ENCODE data around the gene ZBTB8A. TPM values are rescaled to one million over a fixed set of nuclear protein-coding genes. Genes with fewer than 3 reads are reported as not detected.

Gene ZBTB8A
- total RNA-seq, 2 experiments from 2014 or later = 0.29 to 0.54 TPM

GRCh38 chr1:32557812-32558211, 18.6 kb downstream of the ZBTB8A start:
- no peak overlapping the region for H3K4me2 ChIP-seq (ENCODE audit: low read length)
- H3K79me2 ChIP-seq (ENCODE audit: insufficient read depth, low read depth, low read length) = no peaks in the 10 kb centered on the region
- H3K4me1 ChIP-seq (ENCODE audit: insufficient read depth, low read length, poor library complexity, severe bottlenecking) = no peaks in the 10 kb centered on the region
- BruUV-seq (replicated peaks) = no TSS peak
- no peaks in the 10 kb centered on the region for H3K36me3 ChIP-seq (ENCODE audit: insufficient read depth, low read length)
- TF ChIP-seq EZH2phosphoT487 (IDR thresholded peaks at IDR 0.05; ENCODE audit: borderline replicate concordance, low read depth, low read length) (no peak), CTCF (conservative IDR thresholded peaks at IDR 0.05; ENCODE audit: low read length) (no peak)
- intact Hi-C loops (cut with micrococcal nuclease; ENCODE audit: unreplicated experiment) = no loop called here
- H3K27ac ChIP-seq (ENCODE audit: low read depth, low read length, poor library complexity, severe bottlenecking) = no peak overlapping the region
- POLR2A ChIA-PET = no interaction called here
- CTCF ChIA-PET (ENCODE audit: unreplicated experiment) = no interaction called here
- no peak overlapping the region for H2AFZ ChIP-seq (ENCODE audit: low read length)
- H4K20me1 ChIP-seq (ENCODE audit: insufficient read depth, low read length) = no peaks in the 10 kb centered on the region
- no peak for DNase-seq (ENCODE audit: low spot score)
- H3K4me3 ChIP-seq (ENCODE audit: low read depth, low read length, poor library complexity, severe bottlenecking) = no peak overlapping the region
- H3K9me3 ChIP-seq (ENCODE audit: low read length) = no peaks in the 10 kb centered on the region
- H3K9me2 ChIP-seq (ENCODE audit: insufficient read depth, low read length) = no peaks in the 10 kb centered on the region

- POLR2A ChIA-PET = no interaction called here
- no TSS peak for BruUV-seq (replicated peaks)
Observed at GRCh38 chr1:32568929-32569328, 29.7 kb downstream of the ZBTB8A start.

More at GRCh38 chr1:32568929-32569328, 29.7 kb downstream of the ZBTB8A start:
- H3K27ac ChIP-seq (ENCODE audit: low read depth, low read length, poor library complexity, severe bottlenecking) = no peak overlapping the region
- TF ChIP-seq EZH2phosphoT487 (IDR thresholded peaks at IDR 0.05; ENCODE audit: borderline replicate concordance, low read depth, low read length) = no peak
- no peak for TF ChIP-seq CTCF (conservative IDR thresholded peaks at IDR 0.05; ENCODE audit: low read length)
- no peaks in the 10 kb centered on the region for H3K4me1 ChIP-seq (ENCODE audit: insufficient read depth, low read length, poor library complexity, severe bottlenecking)
- no peak overlapping the region for H3K4me2 ChIP-seq (ENCODE audit: low read length)
- no peak for DNase-seq (ENCODE audit: low spot score)
- intact Hi-C loops (cut with micrococcal nuclease; ENCODE audit: unreplicated experiment) = no loop called here
- no peak overlapping the region for H2AFZ ChIP-seq (ENCODE audit: low read length)
- no peak overlapping the region for H3K4me3 ChIP-seq (ENCODE audit: low read depth, low read length, poor library complexity, severe bottlenecking)
- CTCF ChIA-PET (ENCODE audit: unreplicated experiment) = no interaction called here
- no peaks in the 10 kb centered on the region for H3K36me3 ChIP-seq (ENCODE audit: insufficient read depth, low read length)
- H4K20me1 ChIP-seq (ENCODE audit: insufficient read depth, low read length) = no peaks in the 10 kb centered on the region
- H3K9me2 ChIP-seq (ENCODE audit: insufficient read depth, low read length) = no peaks in the 10 kb centered on the region
- no peaks in the 10 kb centered on the region for H3K79me2 ChIP-seq (ENCODE audit: insufficient read depth, low read depth, low read length)
- no peaks in the 10 kb centered on the region for H3K9me3 ChIP-seq (ENCODE audit: low read length)
